GDM1 (cell line): ENCODE results near the gene NT5E.

ENCODE experiments used
- DNase-seq: peaks from one replicate; lab custom pipeline; 2025; lab: John Stamatoyannopoulos, UW

NT5E gene

DNA sequence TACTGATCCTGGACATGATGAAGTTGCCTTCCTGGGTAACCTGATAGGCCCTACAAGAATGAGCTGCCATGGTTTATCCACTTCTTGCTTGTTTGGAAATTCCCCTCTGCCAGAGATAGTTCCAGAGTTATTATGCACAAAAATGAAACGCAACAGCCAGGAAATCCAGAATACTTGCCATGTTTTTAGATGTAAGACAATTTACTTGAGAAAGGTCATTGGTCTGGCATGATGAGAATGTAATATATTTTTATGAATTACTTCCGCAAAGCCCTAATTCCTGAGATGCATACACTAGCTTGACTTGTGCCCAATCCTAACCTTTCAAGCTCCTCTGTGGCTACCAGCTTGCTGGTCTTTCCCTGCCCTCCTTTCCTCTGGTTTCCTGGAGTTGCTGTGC, 27.9 kb upstream of the NT5E start:
- no peak for DNase-seq

DNA sequence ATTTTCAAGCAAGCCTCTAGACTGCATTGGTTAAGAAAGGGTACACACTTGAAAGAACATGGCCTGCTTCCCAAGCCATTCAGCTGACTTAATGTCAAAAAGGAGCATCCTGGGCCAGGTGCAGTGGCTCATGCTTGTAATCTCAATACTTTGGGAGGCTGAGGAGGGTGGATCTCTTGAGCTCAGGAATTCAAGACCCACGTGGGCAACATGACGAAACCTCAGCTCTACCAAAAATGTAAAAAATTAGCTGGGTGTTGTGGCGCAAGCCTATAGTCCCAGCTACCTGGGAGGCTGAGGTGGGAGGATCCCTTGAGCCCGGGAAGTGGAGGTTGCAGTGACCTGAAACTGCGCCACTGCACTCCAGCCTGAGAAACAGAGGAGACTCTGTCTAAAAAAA, 26.9 kb upstream of the NT5E start:
- no peak for DNase-seq

DNA sequence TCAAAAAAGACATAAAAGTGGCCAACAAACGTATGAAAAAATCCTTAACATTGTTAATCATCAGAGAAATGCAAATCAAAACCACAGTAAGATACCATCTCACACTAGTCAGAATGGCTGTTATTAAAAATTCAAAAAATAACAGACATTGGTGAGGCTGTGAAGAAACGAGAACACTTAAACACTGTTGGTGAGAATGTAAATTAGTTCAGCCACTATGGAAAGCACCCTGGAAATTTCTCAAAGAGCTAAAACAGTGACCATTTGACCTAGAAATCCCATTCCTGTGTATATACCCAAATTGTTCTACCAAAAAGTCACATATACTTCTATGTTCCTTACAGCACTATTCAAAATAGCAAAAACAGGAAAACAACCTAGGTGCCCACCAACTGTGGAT, 24.9 kb upstream of the NT5E start:
- DNase-seq = no peak

DNA sequence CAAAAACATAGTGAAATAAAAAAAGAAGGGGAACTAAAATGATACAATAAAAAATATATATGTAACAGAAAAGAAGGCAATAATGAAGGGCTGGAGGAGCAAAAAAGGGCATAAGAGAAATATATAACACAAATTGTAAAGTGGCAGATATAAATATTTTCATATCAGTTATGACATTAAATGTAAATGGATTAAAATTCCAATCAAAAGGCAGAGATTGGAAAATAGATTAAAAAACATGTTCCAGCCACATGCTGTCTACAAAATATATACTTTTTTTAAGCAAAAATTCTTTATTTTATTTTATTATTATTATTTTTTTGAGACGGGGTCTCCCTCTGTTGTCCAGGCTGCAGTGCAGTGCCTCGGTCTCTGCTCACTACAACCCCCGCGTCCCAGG, 23.9 kb upstream of the NT5E start:
- no peak for DNase-seq

DNA sequence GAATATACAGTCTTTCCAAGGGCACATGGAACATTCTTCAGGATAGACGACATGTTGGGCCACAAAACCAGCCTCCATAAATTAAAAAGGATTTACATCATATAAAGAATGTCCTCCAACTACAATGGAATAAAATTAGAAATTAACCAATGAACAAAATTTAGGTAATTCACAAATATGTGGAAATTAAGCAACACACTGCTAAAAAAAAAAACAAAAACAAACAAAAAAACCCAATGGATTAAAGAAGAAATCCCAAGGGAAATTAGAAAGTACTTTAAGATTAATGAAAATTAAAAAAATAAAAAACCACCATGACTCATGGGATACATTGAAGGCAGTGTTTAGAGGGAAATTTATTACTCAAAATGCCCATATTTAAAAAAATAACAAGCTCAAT, 21.4 kb upstream of the NT5E start:
- DNase-seq = no peak

DNA sequence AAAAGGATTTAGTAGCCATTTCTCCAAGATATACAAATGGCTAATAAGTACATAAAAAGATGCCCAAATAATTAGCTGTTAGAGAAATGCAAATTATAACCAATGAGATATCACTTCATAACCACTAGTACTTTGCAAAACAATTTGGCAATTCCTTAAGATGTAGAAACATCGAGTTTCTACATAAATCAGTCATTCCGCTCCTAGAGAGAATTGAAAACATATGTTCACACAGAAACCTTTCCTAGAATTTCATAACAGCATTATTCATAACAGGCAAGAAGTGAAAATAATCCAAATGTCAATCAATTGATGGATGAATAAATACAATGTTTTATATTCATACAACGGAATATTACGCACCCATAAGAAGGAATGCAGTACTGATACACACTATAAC, 20.5 kb upstream of the NT5E start:
- no peak for DNase-seq

DNA sequence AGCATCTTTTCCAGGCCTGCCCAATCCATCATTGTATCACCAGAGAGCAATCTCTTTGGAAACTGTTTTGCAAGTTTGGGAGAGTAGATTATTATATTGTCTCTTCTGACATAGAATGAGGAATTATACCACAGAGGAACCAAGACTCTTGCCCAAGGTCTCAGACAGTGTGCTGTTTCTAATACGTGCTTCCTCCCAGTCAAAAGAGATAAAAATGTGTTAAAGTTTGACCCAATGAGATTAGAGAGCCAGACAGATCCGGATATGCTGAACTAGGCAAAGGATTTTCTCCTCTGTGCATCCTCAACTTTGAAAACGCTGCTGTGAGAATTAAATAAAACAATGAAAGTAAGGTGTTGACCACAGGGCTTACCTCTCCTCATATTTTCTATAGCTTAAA, 18.6 kb upstream of the NT5E start:
- no peak for DNase-seq

DNA sequence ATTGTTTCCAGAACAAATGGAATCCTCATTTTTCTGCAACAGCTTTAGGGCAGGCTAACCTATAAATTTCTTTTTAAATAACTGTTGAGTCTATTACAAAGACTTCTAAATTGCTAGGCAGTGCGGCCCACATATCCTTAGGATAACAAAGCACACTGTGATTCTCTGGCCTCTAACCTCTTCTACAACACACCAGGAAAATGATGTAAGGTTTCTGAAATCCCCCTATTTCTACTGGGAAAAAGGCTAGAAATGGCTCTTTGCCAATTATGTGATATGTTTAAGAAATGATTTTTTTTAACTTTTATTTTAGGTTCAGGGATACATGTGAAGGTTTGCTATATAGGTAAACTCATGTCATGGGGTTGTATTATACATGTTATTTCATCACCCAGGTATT, 17.3 kb upstream of the NT5E start:
- no peak for DNase-seq

DNA sequence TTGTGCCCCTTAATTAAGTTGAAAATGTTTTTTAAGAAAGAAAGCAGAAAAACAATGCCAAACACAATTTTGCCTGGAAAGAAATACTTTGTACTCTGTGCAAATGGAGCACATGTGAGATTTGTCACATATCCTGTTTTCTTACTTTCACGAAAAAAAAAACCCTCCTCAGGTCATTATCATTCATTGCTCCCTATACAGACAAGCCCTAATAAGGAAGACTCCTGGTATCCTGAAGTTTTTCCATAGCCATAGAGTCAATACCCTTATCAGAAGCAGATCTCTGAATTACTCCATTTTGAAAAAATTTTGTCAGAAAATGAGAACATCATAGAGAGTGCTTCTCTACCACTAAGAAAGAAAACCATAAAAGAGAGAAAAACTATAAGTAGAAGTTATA, 14.0 kb upstream of the NT5E start:
- no peak for DNase-seq

DNA sequence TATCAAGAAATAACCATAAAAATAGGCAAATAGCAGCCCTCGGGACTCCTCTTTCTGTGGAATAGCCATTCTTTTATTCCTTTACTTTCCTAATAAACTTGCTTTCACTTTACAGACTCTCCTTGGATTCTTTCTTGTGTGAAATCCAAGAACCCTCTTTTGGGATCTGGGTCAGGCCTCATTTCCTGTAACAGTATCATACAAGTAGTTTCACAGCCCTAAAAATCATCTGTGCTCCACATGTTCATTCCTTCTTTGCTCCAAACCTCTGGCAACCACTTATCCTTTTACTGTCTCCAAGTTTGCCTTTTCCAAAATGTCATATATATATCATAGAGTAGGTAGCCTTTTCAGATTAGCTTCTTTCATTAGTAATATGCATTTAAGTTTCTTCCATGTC, 13.5 kb upstream of the NT5E start:
- DNase-seq = no peak

DNA sequence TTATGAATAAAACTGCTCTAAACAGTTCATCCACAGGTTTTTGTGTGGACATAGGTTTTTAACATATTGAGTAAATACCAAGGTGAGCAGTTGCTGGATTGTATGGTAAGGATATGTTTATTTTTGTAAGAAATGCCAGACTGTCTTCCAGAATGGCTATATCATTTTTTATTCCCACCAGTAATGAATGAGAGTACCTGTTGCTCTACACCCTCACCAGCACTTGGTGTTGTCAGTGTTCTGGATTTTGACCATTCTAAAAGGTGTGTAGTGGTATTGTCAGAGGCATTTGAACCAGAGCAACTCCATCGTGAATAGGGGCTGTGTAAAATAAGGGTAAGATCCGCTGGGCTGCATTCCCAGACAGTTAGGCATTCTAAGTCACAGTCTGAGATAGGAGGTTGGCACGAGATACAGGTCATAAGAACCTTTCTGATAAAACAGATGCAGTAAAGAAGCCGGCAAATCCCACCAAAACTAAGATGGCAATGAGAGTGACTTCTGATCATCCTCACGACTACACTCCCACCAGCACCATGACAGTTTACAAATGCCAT, 12.9 kb upstream of the NT5E start:
- no peak for DNase-seq

DNA sequence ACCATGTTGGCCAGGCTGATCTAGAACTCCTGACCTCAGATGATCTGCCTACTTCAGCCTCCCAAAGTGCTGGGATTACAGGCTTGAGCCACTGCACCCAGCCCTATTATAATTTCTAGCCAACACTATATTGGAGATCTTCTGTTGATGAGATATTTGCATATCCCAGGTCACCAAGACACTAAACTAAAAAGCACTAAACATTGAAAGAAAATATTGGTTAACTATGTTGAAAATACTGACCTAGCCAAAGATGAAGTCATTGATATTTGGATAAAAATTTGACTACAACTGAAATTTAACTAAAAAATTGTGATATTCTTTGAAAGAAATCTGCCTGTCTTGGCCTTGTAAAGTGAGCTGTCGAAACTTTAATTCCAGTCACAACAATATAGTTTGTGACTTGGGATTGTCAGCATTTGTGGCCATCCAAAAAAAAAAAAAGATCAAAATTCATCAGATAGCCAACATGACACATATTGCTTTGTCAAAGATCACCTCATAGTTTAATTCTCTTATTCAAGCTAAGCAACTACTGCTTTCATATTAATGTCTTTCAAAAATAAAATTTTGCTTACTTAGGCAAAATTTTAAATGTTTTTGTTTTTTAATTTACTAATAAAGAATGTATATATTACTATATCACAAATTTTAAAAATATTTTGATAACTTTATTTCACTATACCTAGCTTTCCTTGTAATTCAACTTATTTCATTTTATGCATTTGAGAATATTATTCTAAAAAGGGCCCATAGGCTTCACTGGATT, 6.3 kb upstream of the NT5E start:
- no peak for DNase-seq

DNA sequence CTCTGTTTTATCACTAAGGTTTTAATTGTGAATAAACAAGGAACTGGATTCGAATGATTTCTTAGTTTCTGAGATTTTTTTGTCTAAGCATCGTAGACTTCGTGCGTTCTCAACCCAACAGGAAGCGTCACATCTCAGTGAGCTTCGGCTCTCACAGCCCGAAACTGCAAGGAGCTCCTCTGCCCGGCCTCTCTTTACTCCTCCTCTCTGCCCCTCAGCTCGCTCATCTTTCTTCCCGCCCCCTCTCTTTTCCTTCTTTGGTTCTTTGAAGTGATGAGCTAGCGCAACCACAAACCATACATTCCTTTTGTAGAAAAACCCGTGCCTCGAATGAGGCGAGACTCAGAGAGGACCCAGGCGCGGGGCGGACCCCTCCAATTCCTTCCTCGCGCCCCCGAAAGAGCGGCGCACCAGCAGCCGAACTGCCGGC, 480 bp upstream of the NT5E start:
- no peak for DNase-seq

DNA sequence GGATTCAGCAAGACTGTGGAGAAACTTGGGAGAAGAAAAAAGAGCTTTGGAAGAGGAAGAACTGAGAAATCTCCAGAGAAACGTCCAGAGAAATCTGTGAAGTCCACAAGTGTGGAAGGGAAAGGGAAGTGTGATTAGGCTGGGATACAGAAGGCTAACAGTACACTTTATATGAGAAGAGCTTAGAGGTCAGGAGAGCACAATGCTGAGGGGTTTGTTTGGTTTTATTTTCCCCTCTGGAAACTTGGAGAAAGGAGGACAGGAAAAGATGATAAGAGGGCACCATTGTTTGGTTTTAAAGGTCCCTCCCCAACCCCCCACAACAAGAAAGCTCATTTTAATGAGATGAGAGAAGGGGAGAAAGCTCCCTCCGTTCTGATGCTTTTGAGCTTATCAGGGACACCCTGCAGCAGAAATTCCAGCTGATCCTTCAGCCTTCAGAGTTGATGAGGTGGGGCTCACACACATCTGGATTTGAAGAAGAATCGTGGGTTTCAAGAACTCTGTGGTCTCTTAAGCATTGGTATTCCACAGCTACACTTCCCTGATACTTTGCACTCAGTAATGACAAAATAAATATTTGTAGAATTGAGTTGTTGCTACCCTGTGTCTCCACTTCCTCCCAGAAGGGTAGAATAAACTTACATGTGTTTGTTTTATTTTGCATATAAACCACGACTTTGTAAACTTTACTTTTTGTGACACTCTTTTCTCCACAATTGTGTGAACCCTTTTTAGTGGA, 1.9 kb downstream of the NT5E start:
- DNase-seq = no peak

DNA sequence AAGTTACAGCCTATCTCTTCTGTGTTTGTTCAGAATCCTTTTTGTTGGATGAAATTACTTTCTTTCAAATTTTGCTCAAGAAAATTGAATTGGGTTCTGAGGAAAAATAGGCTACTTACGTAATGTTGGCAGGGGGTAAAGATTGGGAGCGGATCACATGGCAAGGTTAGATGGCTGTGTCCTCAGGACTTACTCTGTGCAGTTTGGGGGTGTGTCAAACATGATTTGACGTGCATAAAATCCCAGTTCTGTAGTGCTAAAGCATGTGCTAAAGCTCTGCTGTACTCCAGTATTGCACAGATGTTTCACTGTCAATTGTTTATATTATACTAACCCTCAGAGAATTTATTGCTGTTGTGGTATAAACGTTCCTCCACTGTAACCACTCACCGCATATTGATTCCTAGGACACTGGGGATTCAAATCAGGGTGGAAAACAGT, 2.6 kb downstream of the NT5E start:
- no peak for DNase-seq

DNA sequence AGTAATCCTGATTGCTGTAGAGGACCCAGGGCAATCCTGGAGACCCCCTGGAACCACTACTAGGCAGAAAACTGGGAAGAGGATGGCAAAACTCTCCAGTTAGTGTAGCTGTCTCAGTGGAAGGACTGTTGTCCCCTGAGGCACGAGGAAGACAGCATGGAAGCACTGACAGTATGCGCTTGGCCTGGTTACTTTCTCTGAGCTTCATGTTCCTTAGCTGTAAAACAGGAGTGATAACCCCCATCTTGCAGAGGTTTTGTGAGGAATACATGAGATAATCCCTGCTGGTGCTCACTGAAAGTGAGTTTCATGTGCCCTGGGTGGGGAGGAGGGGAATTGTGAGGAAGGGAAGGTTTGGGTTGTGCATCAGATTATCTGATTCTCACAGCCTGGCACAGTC, 3.2 kb downstream of the NT5E start:
- DNase-seq = no peak

DNA sequence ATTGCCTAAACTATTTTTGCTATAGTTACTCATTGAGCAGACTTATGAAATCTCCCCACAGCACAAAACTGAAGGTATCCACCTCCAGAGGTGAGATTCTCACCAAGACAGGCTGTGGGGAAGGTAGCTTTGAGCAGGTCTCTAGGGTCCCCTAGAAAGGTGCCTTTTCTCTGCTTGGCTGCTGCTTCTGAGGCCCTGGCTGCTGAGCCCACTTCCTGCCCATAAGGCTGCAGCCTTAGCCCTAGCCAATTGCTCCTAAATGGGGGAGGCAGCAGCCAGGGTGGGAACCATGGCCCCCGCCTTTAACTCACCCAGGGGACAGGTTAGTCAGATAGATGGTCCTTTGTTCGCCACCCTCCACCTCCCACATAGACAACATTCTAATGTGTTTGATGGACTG, 3.6 kb downstream of the NT5E start:
- no peak for DNase-seq

DNA sequence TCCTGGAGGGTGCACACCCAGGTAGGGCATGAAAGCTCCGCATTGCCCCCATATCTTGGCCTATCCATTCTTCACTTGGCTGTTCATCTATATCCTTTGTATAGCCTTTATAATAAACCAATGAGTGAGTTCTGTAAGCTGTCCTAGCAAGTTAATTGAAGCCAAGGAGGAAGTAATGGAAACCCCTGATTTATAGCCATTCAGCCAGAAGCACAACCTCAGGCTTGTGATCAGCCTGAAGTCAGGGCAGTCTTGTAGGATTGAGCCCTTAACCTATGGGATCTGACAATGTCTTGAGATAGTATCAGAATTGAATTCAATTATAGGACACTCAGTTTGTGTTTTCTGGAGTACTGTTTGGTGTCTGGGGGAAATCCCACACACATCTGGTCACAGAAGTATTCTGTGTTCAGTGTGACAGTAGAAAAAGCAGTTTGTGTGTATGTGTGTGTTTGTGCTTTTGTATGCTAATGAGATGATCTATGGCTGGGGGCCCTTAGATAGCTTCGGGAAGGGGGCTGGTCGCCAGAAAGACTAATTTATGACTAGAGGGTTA, 5.7 kb downstream of the NT5E start:
- no peak for DNase-seq

DNA sequence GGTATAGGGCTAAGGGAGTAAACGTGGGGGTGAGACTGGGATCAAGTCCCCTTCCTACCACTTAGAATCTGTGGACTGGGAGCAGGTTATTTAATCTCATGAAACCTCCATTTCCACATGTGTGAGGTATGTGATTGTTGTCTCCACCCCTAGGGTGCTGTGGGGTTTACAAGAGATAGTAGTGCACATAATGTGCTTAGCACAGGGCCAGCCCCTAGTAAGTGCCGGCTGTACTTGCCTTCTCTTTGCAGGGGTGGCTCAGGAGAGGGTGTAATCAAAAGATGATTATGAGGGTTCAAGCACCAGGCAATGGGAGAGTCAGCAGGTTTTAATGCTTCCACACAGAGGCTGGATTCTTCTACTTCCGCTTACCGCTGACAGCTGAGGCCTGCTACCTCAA, 6.9 kb downstream of the NT5E start:
- no peak for DNase-seq

DNA sequence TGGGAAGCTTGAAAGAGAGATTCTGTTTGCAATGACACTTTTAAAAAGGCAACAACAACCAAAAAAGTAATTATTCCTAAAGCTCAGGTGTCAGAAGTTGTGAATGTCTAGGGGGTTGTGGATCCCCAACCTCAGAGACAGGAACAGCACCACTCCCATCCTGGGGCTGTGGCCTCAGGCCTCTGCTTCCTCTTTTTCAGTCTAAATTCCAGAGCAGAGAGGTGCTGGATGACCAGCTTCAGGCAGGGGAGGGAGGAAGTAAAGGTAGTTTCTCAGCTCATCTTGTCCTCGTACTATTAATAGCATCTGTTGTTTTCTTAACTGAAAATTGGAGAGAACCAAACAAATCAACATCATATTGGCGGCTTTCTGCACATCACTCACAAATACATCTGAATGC, 8.3 kb downstream of the NT5E start:
- DNase-seq = peak; percentile 19

DNA sequence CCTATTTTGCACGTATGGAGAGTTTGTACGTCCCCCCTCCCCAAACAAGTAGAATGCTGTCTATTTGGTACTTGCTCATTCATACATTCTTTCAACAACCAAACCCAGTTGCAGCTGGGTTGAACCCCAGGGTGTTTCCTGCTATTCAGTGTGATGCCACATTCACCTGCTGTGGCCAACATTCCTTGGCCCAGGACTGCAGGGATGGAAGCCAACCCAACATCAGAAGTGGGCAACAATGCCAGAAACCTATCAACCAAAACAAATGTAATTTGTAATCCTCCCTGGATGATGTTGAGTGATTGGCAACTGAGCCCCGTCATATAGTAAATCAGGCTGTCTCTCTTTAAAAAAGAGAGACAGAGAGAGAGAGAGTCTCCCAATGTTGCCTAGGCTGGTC, 8.9 kb downstream of the NT5E start:
- DNase-seq = no peak

DNA sequence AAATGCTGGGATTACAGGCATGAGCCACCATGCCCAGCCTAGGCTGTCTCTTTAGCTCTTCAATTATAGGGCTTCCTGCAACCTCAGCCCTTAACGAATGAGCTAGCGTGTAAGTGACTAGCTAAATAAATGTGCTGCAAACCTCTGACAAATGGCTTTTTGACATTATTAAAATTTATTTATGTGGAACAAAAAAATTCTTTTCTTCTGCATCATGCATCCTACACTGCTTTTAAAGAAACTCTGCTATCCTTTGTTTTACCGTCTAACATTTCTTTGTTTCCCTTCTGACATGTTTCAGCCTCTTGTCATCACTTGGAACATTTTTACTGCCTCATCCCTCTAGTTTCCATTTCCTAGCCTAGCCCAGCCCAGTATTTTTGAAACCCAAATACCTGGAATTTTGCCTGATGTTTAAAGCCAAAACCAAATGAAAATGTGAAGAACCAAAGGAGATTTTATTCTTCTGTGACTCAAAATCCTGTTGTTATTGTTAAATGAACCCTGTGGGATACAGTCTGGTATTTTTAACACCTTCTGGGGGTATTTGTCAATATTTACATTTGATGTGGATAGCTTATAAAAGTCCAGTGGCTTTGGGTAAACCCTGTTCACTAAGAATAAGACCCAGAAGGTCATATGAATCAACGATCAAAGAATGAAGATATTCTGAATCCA, 9.5 kb downstream of the NT5E start:
- no peak for DNase-seq
